GM21786 (cell line): ENCODE data around the gene NOL12.
"Not testable (repeated sequence)": the region's sequence is repeated elsewhere in the genome, so short reads cannot be mapped to it uniquely, and the experiment has no call there.

Source experiments
- ATAC-seq: cut with Tn5 transposase; IDR thresholded peaks from one replicate; pipeline ENCODE4 v1.9.1; 2021; ENCODE audit not compliant: unreplicated experiment

NOL12 gene

GRCh38 chr22:37678372-37678771 is 7.8 kb upstream of the NOL12 start:
- ATAC-seq, result no peak

DNA sequence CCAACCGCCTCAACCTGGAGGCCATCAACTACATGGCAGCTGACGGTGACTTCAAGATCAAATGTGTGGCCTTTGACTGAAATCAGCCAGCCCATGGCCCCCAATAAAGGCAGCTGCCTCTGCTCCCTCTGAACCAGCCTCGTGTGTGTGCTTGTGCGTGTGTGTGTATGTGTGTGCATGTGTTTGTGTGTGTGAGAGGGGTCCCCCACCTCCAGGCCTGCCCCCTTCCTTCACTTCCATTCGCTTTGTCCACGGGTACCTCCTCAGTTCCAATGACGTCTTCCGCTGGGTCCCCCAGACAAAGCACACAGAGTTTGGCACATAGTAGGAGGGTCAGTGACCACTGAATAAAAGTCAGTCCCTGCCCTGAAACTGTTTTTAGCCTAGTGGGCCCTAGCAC is 6.5 kb upstream of the NOL12 start:
- ATAC-seq, result no peak

DNA sequence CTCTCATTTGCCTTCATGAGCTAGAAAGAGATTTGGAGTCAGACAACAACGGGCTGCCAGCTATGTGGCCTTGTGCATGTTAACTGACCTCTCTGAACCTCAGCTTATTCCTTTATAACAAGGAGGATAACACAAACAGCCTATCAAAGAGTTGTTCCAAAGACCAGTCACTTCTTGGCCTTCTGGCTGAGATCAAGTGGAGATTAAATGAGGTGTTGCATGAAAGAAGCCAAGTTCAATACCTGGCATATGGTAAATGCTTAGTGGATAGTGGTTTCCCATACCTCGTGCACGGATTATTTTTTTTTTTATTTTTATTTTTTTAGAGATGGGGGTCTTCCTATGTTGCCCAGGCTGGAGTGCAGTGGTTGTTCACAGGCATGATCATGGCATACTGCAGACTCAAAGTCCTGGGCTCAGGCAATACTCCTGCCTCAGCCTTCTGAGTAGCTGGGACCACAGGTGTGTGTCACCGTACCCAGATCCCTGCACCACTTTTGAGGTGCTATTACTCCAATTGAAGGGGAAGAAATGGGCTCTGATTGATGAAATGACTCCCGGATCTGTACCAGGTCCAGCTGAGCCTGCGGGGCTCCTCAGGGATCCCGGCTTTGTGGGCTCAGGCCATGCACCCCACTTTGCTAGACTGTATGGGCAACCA is 5.8 kb upstream of the NOL12 start:
- no peak for ATAC-seq

- no peak for ATAC-seq
These were observed 5.1 kb upstream of the NOL12 start for GRCh38 chr22:37681001-37681424.

- ATAC-seq, result no peak
These were observed 4.5 kb upstream of the NOL12 start for GRCh38 chr22:37681556-37682049.

DNA sequence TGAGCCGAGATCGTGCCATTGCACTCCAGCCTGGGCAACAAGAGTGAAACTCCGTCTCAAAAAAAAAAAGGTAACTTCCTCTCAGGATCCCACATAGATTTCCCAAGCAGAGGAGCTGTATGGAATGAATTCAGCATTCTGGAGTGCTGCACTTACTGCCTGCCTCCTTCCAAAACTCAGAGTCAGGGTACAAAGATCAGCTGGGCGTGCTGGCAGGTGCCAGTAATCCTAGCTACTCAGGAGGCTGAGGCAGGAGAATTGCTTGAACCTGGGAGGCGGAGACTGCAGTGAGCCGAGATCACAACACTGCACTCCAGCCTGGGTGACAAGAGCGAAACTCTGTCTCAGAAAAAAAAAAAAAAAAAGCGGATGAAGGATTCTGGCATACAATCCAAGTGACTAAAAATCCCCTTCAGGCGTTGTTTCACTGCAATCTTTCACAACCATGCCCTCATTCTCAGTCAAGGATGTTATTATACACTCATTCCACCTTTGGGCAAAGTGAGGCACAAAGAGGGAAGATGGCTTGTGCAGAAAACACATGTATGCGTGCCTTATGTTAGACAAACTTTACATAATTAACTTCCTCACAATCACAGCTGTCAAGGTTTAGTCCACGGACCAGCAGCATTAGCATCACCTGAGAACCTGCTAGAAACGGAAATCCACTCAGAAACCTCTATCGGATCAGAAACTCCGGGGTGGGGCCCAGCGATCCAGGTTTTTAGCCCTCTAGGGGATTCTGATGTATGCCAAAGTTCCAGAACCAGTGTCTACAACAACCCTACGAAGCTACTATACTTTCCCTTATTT is 1.1 kb upstream of the NOL12 start:
- no peak for ATAC-seq

DNA sequence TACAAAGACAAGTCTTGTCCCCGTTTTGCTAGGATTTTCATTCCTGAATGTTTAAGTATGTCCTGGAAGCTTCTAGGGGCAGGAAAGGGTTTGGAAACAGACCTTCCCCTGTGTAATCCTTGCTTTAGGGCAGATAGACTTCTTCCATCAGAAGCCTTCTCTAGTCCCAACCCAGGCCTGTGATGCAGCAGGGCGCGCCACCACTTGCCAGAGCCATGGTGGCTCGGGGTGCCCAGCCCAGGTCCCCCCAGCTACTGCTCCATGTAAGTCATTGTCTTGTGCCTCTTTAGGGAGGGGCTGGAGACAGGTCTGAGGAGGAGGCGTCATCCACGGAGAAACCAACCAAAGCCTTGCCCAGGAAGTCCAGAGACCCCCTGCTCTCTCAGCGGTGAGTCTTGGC is 4.3 kb downstream of the NOL12 start:
- no peak for ATAC-seq

DNA sequence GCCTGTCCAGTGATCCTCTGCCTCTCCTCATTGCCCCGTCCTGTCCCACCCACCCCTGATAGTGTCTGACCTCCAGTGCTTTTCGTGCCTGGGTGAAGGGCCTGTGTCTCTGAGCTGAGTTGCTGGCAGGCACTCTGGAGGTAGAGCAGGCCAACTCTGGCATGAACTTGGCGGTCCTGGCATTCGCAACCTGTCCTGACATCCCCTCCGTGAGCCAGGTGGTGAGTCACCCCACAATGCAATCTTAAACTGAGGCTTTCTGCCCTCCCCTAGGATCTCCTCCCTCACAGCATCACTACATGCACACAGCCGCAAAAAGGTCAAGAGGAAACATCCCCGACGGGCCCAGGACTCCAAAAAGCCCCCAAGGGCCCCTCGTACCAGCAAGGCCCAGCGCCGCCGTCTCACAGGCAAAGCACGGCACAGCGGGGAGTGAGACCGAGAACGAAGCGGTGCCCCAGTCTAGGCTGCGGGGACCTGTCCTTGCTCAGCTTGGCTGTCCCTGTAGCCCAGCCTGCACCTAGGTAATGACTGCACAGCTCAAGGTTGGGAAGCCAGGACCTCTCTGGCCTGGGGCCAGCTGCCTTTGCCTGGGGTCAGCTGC is 4.9 kb downstream of the NOL12 start:
- ATAC-seq, result no peak

GRCh38 chr22:37692627-37693285 is 6.6 kb downstream of the NOL12 start:
- ATAC-seq, result no peak

DNA sequence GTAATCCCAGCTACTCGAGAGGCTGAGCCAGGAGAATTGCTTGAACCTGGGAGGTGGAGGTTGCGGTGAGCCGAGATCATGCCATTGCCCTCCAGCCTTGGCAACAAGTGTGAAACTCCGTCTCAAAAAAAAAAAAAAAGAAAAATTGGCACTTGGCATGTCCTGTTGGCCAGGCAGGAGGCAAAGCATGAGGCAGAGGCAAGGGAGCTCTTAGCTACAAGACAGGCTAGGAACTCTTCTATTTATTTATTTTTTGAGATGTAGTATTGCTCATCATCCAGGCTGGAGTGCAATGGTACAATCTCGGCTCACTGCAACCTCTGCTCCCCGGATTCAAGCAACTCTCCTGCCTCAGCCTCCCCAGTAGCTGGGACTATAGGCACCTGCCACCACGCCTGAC is 8.0 kb downstream of the NOL12 start:
- ATAC-seq, result not testable (repeated sequence)

DNA sequence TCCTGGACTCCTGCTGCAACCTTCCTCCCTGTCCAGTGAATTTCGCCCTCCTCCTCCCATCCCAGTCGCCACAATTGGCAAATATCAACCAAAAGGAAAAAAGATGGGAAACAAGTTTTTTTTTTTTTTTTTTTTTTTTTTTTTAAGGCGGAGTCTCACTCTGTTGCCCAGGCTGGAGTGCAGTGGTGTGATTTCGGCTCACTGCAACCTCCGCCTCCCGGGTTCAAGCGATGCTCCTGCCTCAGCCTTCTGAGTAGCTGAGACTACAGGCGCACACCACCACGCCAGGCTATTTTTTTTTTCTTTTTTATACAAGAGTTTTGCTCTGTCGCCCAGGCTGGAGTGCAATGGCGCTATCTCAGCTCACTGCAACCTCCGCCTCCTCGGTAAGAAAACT is 10.1 kb downstream of the NOL12 start:
- not testable (repeated sequence) for ATAC-seq

GRCh38 chr22:37696657-37697537 is 10.8 kb downstream of the NOL12 start, which contains the start of gene TRIOBP:
Gene TRIOBP, plus strand, starts transcription at chr22:37697048. Its CDS starts 4,318 bp downstream, at chr22:37701366.
- peak; percentile 94 for ATAC-seq

DNA sequence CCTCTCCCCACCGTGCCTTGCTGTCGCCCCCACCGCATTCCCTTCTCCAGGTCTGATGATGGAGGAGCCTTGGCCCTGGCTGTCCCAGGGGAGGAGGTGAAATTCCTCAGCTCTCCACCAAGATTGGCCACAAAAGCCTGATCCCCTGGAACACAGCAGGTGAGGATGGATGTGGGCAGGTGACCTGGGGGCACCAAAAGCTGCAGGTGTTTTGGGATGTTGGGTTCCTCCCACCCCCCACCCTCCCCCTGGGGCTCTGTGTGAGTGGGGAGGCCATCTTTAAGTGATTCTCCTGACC is 11.3 kb downstream of the NOL12 start:
- ATAC-seq, result no peak

DNA sequence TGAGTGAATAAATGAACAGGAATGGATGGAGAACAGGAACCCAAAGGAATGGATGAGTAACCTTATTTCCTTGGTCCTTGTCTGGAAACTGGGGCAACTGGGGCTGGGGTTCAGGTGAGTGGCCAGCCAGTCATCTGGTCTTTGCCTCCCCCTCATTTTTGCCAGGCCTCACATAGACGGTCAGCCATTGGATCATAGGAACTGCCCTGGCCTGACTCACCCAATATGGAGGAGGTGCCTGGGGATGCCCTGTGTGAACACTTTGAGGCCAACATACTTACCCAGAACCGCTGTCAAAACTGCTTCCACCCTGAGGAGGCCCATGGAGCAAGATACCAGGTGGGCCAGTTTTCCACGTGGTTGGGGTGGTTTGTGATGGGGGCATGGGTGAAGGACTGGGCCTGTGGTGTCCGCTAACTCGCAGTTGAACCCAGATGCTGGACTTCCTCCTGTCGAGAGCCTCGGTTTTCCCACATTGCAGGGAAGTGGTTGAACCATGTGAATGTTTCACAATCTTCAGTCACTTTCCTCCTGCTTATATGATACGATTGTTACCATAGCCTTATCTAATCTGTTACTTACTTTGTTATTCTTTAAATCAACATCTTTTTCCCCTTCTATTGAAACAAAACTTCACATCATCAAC is 15.1 kb downstream of the NOL12 start:
- no peak for ATAC-seq

DNA sequence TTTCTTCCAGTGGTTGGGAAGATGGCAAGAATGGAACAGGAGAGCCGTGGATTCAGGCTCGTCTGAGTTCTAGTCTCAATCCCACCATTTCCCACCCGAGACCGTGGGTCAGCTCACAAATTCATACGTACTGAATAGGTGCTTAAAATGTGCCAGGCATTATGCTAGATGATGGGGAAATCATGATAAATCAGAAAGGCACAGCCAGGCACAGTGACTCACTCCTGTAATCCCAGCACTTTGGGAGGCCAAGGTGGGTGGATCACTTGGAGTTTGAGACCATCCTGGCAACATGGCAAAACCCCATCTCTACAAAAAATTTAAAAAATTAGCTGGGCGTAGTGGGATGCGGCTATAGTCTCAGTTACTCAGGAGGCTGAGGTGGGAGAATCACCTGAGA is 17.8 kb downstream of the NOL12 start:
- no peak for ATAC-seq

GRCh38 chr22:37704645-37705044 is 18.5 kb downstream of the NOL12 start:
- no peak for ATAC-seq

GRCh38 chr22:37705205-37705604 is 19.1 kb downstream of the NOL12 start:
- no peak for ATAC-seq

DNA sequence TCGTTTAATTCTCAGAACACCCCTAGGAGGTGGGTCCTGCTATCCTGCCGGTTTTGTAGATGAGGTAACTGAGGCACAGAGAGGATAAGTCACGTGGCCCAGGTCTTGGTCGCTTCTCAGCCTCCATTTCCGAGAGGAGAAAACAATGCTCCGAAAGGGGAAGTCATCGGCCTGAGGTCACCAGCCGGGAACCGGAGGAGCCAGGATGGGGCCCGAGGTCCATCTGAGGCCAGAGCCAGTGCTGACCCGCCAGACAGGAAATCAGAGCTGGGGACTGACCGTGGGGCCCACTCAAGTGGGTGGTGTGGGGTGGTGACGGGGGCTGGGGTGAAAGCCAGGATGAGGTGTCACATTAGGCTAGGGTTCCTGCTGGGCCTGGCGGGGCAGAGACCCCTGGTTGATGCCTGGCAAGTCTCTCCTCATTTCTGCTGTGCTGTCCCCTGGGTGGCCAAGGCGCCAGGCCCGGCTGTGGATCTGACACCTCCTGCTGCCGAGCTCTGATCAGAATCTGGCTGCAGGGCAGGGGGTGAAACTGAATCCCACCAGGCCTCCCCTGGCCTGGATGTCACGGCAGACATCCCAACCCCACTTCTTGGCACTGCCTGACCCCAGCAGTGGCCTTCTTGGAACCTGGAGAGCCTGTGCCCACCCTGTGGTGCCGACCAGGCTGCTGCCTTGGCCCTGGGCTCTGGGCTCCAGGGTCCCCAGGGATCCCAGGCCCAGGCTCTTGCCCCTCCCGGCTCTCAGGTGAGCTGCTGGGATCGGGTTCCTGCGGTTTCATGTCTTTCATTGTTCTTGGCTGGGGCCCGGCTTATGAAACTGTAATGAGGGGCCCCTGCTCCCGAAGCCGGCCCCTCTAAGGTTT is 22.7 kb downstream of the NOL12 start:
- no peak for ATAC-seq

- ATAC-seq, result no peak
These were observed 23.3 kb downstream of the NOL12 start for GRCh38 chr22:37709445-37709765.
